Activated CD8-positive, alpha-beta memory T cell treated with anti-CD3 and anti-CD28 coated beads for 1 hour (primary cell): ENCODE results near the gene GNPTAB.
A peak's percentile ranks its signal among the peaks of the same experiment; 100 is the strongest.
"Not testable (repeated sequence)": the region's sequence is repeated elsewhere in the genome, so short reads cannot be mapped to it uniquely, and the experiment has no call there.

Source experiments
- DNase-seq, 2 donors: peaks; one replicate each; pipeline ENCODE4 v3.0.0-alpha.2; 2020; ENCODE audit warnings: low read depth in 1 of 2; ENCODE audit errors: extremely low read depth in 1 of 2

Gene GNPTAB

DNA sequence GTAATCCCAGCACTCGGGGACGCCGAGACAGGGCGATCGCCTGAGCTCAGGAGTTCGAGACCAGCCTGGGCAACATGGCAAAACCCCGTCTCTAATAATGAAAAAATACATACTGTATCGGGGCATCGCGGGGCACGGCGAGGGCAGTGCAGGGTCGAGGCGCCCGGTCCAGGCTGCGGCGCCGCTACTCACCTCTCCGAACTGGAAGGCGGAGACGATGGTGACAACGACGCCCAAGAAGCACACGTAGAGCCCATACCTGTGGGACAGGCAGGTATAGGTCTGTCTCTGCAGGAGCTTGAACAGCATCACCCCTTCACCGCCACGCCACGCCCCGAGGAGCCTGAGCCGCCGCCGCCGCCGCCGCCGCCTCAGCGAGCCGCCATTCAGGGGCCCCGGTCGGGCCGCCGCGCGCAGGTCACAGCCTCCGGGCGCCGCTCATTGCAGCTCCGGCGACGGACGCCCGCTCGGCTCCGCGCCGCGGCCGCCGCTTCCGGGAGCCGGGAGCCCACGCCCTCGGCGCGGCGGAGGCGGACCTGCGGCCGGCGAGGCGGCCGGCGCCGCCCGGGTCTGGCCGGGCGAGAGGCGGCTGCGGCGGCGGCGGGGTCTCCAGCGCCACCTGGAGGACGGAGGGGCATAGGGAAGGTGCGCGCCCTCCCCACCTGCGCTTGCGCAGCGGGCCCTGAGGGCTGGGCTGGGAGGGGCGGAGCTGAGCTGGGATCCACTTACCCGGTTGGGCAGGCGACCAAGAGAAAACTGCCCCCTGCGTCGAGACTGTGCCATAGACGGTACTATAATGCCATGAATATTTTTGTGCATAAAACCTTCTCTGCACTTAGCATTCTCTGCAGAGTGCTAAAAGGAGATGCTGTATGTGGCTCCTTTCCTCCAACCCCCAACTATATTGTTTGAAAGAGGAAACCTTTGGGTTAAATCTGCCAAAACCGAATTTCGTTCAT lies at the start of gene GNPTAB:
Gene GNPTAB, minus strand, starts transcription at position 593 of the 959 bp plus-strand sequence. Its CDS starts 284 bp downstream, at position 309.
- peak; percentile 89 to 94 for DNase-seq

DNA sequence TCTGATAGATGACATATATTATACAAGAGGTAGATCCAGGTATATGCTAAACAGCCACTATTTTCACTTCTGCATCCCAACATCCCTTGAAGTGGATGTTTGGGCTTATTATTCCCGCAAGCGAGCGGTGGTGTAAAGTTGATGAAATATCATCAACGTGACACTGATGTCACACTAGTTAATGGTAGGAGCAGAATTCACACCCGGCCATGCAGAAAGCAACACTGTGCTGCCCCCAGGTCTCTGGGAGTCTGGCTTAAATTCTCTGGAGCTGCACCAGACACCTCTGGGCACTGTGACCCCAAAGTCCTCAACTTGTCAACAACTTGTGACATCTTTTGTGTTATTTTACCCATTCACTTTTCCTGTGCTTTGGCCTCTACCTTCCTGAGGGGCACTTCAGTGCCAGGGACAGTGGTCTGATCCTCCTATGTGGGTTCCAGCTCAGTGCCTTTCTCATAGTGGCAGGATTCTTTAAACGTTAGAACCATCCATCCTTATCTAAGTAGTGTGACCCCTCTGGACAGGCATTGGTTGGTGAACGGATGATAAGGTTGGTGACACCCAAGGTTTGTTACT lies 47.6 kb upstream of the GNPTAB start:
- DNase-seq, result no peak

DNA sequence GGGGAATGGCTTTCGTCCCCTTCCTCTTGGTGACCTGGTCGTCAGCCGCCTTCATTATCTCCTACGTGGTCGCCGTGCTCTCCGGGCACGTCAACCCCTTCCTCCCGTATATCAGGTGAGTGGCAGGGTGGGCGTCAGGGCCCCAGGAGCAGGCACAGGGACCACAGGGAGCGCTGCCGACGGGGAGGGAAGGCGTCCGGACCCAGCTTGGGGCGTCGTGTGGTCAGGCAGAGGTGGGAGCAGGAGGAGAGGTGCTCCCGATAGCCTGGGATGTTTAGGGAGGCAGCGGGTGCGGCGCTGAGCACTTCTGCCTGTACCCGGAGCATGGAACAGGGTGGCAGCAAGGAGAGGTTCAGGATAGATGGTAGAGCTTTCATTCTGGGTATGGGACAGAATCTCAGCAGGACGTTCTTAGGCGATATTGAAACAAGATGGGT lies 47.1 kb upstream of the GNPTAB start:
- peak in 1 of 2 donors; percentile 3 for DNase-seq

DNA sequence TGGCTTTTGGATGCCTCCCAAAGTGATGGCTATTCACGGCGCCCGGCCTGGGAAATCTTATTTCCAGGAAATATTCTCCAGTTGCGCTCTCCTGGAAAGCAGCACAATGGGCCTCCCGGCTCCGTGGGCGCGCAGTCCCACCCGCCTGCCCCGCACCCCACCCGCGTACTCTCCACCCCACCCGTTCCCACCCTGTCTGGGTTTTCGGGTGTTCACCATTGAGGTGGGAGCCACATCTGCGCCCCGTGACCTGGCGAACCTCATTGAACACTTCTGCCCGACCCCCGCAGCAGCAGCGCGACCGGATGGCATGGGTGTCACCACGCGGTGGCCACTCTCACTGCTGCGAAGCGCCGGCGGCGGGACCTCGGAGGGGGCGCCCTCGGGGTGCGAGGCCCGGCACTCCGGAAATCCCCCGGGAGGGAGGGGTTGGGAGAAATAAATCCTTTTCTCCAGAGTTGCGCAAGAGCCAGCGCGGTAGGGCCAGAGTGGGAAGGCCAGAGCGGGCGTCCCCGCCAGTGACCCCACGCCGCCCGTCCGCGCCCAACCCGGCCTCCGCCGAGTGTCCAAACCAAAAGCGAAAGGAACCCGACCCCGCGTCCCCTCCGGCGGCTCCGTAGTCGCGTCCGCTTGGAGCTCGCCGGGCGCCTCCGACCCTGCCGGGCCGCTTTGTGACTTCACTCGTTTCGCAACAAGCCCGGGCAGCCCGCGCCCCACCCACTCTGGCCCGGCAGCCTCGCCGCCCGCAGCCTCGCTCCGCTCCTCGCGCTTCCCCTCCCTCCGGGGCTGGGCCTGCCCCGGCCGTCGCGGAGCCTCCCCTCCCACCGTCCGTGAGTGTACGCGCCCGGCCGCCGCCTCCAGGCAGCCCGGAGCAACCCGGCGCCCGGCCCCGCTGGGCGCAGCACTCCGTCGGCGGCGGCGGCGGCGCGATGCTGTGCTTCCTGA lies 46.4 kb upstream of the GNPTAB start, which contains the start of gene DRAM1:
Gene DRAM1, plus strand, starts transcription at position 720 of the 945 bp plus-strand sequence. Its CDS starts 210 bp downstream, at position 930.
- peak; percentile 36 to 55 for DNase-seq

DNA sequence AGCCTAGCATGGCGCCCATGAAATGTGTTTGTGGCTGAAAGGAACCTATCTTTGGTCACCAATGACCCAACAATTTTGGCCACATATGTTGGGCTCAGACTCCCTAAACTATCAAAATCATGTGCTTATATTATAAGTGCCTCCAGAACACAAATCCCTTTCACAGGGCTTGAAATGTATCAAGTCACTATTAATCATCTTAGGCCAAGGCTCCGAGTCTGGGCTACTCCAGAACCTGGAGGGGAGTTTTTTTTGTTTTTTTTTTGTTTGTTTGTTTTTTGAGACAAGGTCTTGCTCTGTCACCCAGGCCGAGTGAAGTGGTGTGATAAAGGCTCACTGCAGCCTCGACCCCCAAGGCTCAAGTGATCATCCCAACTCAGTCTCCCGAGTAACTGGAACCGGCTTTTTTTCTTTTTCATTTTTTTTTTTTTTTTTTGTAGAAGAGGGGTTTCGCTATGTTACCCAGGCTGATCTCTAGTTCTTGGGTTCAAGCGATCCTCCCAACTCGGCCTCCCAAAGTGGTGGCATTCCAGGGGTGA lies 45.6 kb upstream of the GNPTAB start:
- DNase-seq, result no peak

DNA sequence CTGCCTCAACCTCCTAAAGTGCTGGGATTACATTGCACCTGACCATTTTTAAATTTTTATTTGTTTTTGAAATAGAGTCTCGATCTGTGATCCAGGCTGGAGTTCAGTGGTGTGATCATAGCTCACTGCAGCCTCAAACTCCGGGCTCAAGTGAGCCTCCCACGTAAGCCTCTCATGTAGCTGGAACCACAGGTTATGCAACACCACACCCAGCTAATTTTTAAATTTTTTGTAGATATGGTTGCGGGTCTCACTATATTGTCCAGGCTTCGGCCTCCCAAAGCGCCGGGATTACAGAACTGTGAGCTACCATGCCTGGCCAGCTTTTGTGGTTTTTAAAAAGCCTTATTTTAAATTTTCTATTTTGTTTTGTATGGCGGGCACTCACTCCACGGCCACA lies 44.4 kb upstream of the GNPTAB start:
- DNase-seq, result no peak

DNA sequence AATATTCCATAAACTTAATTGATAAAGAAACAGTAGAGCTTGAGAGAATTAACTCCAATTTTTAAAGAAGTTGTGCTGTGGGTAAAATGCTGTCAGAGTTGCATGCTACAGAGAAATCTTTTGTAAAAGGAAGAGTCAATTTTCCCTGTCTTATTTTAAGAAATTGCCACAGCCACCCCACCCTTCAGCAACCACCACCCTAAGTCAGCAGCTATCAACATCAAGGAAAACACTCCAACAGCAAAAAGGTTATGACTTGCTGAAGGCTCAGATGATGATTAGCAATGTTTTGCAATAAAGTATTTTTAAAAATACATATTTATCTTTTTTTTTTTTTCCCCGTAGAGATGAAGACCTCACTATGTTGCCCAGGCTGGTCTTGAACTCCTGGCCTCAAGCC lies 40.2 kb upstream of the GNPTAB start:
- no peak for DNase-seq

DNA sequence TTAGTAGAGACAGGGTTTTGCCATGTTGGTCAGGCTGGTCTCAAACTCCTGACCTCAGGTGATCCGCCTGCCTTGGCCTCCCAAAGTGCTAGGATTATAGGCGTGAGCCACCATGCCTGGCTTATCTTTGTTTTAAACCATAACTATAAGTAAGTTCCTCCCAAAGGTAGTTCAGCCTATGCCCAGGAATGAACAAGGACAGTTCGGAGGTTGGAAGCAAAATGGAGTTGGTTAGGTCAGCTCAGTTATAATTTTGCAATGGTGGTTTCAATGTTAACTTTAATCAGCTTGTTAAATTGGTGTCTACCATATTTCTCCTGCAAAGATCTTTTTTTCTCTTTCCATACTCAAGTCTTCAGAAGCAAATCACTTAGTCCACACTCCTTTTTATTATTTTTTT lies 36.9 kb upstream of the GNPTAB start:
- not testable (repeated sequence) for DNase-seq

DNA sequence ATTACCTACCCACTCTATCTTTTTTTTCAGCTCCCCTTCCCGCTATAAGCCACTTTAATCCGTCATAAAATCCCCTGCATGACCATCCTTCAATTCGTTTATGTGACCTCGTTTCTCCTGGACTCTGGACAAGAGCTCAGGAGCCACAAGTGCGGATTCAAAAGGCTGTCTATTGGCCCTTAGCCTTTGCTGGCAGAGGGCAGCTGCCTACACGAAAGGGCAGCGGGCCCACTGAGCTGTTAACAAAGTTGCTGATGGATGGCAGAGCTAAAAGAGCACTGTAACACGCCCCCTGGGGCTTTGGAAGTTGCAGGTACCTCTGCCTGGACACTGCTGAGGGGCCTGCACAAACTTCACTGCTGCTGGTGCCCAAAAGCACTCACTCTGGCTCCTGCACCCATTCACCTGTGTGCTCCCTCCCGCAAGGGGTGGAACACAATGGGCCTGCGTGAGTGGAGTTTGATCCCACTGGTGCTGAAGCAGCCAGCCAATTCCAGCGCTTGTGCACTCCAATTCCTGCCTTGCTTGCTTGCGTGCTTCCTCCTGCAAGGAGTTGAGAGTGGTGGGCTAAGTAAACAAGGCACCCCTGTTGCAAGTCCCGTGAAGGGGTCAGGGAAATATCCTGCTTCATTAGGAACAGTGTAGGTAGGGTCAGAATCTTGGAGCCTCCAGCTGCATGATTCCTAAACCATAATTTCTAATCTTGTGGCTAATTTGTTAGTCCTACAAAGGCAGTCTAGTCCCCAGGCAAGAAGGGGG lies 36.0 kb upstream of the GNPTAB start:
- no peak for DNase-seq

DNA sequence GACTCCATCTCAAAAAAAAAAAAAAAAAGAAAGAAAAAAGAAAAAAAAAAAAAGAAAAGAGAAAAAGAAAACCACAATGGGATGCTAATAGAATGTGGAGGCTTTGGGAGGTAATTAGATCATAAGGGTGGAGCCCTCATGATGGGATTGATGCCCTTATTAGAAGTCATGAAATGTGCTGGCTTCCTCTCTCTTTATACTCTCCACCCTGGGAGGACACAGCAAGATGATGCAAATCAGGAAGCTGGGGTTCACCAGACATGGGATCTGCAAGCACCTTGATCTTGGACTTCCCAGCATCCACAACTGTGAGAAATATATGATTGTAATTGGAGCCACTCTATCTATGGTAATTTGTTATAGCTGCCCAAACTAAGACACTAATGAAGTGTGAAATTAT lies 33.2 kb upstream of the GNPTAB start:
- no peak for DNase-seq

DNA sequence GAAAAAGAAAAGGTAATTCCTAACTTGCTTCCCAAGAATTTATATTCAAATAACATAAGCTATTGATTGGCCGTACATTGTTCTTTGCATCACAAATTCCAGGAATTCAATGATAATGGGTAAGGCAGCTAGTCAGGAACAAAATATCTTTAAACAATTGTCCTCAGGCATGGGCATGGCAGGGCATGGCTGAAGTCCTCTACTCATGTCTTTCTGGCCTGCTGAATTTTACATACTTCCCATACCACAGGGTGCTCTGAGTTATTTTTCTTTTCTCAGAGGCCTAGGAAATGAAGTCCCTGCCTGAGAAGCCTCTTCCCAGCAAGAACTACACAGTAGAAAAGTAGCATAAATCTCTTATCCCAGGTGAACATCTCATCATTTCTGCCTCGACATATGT lies 31.5 kb upstream of the GNPTAB start:
- DNase-seq, result no peak

DNA sequence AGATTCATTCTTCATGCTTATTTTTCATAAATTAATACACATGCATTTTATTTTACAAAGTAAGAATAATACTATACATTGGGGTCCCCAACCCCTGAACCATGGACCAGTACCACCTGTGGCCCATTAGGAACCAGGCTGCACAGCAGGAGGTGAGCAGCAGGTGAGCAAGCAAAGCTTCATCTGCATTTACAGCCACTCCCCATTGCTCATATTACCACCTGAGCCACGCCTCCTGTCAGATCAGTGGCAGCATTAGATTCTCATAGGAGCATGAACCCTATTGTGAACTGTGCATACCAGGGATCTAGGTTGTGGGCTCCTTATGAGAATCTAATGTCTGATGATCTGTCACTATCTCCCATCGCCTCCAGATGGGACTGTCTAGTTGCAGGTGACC lies 30.9 kb upstream of the GNPTAB start:
- DNase-seq, result not testable (repeated sequence)

DNA sequence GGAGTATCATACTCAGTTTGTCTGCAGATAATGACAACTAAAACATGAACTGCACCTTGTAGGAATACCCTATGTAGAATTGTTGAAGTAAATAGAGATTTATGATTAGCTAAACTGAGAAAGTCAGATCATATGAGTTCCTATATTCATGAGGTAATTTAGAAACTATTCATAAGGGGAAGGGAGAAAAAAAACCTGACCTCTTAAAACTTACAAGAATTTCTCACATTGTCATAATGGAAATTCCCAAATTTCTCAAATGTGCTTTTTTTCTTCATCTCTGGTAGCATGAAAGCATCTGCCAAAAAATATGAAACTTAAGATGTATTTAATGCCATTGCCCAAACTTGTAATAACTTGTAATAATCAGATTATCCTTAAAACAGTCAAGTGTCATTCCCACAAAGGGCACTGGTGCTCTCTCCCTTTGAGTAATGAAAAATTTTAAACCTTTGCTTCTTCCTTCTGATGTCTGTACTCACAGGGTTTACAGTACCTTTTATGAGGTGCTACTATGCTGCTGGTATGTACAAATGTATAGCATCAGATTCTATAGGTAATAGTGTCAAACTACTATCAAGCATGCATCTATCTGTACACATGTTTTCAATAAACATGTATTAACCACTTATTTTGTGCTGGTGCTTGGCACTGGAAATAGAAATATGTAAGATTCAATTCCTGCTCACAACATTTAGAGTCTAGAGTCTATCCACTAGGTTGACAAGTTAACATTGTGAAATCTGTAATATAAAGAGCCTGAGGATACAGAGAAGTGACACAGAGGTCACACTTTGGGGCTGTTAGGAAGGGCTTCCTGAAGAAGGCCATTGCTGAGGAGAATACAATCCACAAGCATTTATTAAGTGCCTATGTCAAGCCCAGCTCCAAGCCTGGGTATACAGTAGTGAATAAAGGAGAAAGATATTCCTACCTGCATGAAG lies 29.2 kb upstream of the GNPTAB start:
- DNase-seq, result no peak

DNA sequence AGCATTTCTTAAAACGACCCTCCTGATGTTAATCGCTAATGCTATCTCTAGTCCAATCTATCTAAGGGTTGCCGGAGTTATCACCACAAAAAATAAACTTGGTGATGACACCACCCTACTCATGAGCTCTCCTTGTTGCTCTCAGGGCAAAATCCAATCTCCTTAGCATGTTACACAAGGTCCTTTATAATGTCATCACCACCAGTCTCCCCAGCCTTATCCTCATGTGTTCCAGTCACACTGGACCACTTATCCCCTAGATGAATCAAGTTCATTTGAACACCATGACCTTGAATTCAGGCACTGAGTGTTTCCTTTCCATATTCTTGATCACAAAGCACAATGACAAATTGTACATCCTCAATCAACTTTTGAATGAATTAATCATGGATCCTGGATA lies 27.6 kb upstream of the GNPTAB start:
- DNase-seq, result no peak

DNA sequence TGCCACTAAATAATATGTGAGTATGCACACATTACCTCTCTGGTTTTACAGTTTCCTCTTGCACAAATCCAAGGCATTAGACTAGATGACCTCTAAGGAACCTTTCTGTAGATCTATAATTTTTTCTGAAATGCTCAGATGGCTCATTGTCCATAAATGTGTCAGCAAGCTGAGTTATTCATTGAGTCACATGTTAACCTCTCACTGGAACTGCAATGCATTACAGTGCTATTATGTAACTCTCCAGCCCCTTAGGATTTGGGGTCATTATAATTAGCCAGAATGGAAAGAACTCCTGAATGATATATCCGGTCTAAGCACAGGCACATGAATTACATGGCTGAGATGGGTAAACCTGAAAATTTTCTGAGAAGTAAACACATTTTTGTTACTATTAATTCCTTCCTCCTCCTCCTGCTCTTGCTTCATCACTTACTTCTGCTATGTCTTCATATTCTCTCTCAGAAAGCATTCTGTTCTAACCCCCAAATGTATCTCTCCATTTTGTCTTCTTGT lies 26.3 kb upstream of the GNPTAB start:
- DNase-seq, result no peak

DNA sequence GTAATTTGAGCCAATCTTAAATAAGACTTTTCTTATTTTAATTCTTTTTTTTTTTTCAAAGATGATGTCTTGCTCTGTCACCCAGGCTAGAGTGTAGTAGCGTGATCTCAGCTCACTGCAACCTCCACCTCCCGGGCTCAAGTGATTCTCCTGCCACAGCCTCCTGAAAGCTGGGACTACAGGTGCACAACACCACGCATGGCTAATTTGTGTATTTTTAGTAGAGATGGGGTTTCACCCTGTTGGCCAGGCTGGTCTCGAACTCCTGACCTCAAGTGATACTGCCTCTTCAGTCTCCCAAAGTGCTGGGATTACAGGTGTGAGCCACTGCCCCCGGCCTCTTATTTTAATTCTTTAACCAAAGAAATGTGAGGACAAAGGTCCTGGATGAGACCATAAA lies 25.9 kb upstream of the GNPTAB start:
- not testable (repeated sequence) for DNase-seq

DNA sequence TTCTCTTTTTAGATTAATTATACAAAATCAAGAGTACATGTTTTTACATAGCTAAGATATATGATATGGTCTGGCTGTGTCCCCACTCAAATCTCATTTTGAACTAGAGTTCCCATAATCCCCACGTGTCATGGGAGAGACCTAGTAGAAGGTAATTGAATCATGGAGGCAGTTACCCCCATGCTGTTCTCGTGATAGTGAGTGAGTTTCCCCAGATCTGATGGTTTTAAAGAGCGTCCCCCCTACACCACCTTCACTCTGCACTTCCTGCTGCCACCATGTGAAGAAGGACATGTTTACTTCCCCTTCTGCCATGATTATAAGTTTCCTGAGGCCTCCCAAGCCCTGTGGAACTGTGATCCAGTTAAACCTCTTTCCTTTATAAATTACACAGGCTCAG lies 25.2 kb upstream of the GNPTAB start:
- DNase-seq, result no peak

DNA sequence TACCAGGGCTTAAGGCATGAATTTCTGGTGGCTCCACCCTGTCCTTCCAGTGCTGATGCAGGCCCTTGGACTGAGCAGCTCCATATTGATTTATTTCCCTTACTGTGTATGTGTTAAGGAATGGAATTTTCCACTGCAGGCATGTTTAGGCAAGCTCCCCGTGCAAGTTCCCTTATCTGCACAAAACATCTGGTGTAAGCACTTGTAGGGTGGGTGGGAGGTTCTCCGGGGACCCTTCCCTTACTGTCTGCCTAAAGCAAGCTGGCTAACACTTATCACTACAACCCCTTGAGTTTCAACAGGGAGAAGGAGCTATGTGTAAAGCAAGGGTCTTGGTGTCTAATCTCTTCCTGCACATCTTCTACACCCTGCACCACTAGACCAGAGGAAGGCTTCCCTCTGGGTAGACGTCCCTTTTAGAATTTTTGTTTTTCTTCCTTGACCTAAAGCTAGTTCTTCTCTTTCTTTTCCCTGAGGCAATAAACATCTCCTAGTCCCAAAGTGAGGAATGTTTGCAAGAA lies 24.7 kb upstream of the GNPTAB start:
- DNase-seq, result no peak
